Measurements from ENCODE around the gene ZFR2.
"Not testable (repeated sequence)": the region's sequence is repeated elsewhere in the genome, so short reads cannot be mapped to it uniquely, and the experiment has no call there.

Gene ZFR2

DNA sequence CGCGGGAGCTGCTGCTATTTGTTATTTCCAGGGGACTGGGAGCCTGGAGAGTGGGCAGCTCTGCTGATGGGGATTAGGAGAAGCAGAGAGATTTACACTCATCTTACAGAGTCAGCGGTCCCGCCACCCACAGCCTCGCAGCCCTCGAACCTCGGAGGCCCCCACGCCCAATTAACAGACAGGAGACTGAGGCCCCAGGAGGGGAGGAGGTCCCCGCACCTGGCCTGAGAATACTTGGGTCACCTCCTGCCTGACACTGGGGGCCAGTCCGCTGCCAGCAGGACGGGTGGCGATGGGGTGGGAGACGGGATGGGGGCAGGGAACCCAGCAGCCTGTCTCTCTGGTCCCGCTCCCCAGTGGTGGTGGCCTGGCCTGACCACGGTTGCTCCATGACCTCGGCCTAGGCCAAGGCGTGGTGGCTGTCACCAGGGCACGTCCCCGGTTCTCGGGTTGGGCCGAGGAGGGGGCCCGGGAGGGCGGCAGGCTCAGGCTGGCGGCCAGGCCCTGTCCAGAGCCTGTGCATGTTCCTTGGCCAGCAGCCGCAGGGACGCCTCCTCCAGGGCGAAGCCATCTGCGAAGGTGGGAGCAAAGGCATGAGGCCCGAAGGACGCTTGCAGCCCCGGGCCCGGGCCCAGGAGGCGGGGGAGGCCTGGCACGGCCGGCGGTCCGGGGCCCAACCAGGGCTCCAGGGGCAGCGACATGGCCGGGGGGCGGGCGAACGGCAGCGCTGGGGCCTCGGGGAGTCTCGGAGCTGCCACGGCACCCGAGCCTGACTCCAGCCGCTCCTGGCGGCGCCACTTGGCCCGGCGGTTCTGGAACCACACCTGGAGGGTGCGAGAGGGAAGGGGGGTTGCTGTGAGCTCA lies 98.5 kb downstream of the ZFR2 start:
- no peak for DNase-seq

DNA sequence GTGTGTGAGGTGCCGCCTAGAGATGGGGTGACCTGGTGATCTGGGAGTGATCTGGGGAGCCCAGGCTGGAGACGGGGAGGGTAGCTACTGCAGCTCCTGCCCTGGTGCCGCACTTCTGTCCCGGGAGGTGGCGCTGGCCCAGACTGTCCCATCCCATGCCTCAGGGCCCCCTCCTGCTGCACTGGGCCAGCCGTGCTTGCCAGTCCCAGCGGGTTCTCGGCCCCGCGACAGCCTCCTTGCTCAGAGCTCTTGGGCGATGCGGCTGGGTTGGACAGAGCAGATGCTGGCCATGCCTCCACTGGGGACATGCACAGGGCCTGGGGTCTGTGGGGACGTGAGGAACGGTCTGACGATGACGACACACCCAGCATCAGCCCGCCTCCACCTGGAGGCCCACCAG lies 99.3 kb downstream of the ZFR2 start:
- no peak for DNase-seq

DNA sequence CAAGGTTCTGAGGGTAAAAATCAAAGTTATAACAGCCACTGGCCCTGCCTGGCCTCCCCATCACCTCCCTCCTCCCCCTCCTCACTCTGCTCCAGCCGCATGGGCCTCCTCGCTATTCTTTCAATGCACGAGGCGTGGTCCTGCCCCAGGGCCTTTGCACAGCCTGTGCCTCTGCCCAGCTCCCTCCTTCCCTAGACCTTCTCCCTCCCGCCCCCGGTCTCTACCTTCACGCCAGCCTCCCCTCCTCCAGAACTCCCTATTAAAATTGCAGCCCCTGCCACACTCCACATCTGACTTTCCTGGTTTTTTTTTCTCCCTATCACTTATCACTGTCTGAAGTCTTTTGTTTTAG lies 100.1 kb downstream of the ZFR2 start:
- DNase-seq = no peak

DNA sequence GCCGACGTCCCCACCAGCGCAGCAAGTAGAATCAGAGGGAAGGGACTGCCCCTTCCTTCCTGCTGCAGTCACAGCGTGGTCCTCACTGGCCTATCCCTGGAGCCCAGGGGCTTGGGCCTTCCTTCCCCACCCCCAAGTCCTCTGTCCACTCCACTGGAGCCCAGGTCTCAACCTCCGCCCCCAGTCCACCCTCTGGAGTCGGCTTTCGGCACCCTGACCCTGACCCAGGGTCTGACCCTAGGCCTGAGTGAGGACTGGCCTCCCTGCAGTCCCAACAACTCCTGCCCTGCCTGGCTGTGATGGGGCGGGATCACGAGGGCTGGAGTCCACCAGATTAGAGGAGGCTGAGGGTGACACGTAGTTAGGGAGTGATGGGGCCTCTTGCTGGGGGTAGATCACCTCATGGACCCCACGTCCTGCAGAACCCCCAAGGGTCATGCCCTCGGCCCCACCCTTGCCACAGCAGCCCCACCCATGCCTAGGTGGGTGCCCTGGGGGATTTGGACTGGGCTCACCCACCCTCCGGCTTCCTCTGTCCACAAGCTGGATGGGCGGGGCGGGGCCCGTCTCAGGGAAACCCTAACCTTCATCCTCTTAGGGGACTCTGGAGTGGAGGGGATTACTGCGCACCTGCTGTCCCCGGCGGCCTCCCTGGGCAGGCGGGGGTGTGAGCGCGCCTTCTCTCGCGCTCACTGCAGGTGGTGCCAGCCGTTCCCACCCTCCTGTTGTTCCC lies 100.7 kb downstream of the ZFR2 start:
- no peak for DNase-seq

DNA sequence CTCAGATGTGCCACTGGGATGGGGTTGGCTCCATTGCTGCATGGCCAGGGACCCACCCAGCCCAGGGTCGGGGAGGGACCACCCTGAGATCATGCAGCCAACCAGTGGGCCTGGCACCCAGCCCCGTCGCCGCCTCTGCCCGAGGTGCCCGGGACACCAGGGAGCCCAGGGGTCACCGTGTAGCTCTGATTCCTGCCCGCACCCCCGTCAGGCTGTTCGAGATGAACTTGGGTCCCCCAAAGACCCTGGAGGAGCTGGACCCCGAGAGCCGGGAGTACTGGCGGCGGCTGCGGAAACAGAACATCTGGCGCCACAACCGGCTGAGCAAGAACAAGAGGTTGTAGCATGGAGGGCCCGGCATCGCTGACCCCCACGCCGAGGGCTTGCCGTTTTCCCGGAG lies 101.8 kb downstream of the ZFR2 start:
- DNase-seq = no peak

DNA sequence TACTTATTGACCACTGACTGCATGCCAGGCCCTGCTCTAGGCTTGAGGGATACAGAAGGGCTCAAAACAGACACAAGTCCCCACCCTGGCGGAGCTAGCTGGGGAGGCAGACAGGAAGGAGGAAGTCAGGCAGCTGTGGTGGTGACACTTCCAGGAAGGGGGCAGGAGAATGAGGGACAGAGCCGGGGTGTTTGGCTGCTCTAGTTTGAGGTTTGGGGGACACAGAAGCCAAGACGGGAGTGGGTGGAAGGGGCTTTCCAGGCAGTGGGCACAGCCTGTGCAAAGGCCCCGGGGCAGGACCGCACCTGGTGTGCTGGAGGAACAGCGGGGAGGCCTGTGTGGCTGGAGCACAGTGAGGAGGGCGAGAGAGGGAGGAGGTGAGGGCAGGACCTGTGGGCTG lies 102.3 kb downstream of the ZFR2 start:
- DNase-seq = peak; percentile 24 to 32

DNA sequence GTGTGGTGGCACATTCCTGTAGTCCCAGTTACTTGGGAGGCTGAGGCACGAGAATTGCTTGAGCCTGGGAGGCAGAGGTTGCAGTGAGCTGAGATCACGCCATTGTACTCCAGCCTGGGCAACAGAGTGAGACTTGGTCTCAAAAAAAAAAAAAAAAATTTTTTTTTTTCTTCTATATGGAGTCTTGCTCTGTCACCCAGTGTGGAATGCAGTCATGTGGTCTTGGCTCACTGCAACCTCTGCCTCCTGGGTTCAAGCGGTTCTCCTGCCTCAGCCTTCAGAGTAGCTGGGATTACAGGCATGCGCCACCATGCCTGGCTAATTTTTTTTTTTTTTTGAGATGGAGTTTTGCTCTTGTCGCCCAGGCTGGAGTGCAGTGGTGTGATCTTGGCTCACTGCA lies 103.1 kb downstream of the ZFR2 start:
- DNase-seq = not testable (repeated sequence)

DNA sequence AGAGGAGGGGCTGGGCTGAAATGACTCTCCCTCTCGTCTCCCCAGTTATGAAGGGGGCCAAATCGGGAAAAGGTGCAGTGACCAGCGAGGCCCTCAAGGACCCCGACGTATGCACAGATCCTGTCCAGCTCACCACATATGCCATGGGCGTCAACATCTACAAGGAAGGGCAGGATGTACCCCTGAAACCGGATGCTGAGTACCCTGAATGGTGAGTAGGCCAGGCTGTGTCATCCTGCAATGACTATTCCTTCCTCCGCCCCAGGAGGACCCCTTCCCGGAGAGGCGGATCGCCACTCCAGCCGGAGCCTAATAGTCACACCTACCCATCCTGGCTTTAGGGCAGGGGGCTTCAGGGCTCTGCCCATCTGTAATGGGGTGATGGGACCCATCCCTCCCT lies 103.7 kb downstream of the ZFR2 start:
- DNase-seq = no peak

DNA sequence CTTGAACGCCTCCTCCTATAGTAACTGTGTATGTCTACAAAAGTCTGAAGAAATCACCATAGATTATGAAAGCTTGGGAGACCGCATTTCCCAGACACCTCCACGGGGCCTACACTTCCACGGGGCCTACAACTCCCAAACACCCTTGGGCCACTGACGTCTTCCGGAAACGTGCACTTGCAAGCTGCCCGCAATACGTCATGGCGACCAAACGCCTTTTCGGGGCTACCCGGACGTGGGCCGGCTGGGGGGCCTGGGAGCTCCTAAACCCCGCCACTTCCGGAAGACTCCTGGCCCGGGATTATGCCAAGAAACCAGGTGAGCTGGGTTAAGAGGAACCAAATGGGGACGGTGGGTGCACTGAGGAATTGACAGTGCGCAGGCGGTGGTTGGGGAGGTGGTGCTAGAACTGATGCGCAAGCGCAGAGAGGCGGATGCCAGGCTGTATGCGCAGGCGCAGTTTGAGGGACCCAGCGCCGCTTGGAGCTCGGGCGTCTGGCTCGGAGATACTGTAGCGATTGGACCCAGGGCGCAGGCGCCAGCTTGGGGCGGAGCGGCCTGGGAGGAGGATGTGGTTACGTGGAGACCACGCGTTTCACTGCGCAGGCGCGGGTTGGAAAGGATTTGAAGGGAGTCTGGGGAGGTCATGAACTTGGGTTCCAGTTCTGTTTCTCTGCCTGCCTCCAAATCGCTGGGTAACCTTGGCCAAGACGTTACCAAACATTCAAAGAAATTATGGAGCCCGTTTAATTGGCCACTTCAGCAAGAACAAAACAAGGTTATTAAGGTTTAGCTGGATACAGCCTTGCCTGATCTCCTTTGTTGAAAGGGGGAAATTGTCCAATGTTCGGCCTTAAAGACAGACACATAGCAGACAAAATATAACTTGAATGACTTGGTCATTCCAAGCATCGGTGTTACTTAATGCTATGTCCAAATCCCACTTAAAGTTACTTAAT lies 106.1 kb downstream of the ZFR2 start, which contains the start of gene MRPL54:
Gene MRPL54, plus strand, starts transcription at position 182 of the 959 bp plus-strand sequence. Its CDS starts 19 bp downstream, at position 201.
- DNase-seq = peak; percentile 100

DNA sequence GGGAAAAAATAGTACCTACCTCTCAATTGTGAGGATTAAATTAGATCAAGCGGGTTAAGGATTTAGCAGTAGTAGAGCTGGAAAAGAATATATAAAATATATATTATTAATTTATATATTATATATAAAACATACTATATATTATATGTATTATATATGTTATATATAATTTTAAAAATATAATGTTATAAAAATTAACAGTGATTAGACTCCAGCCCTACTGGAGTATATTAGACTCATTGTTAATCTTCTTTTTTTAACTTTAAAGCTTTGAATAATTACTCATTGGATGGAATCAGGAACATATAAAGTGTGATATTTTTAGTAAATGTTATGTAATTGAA lies 106.7 kb downstream of the ZFR2 start:
- no peak for DNase-seq

DNA sequence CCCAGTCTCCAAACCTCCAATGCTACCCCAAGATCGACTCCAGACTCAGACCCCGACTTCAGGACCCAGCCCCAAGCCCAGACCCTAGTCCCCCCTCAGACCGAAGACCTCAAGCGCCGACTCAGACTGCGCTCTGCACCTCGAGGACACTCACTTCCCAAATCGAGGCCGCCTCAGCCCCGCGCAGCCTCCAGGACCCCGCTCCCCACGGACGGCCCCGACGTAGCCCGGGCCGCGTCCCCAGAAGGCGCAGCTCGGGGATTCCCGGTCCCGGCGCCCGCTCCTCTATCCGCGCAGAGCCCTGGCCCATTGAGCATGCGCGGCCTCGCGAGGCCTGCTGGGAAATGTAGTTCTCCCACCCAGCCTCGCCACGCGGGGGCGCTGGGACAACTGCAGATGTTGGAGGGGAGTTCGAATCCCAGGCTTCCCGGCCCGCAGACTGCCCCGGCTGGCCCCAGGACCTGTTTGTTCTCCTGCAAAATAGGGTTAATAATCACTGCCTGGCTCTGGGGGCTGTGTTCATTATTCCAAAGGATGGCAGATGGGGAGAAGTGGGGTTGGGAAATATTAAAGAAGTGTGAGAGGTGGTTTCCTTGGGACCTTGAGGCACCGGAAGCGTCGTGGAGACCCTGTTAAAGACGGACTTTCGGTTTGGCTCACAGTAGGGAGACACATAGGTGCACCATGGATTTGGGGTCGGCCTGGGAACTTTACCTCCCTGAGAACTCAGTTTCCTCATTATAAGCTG lies 107.3 kb downstream of the ZFR2 start, which contains the start of gene APBA3:
Gene APBA3, minus strand, starts transcription at position 311 of the 748 bp plus-strand sequence. CDS start 1,428 bp downstream, outside the sequence.
- DNase-seq = peak; percentile 94 to 97

DNA sequence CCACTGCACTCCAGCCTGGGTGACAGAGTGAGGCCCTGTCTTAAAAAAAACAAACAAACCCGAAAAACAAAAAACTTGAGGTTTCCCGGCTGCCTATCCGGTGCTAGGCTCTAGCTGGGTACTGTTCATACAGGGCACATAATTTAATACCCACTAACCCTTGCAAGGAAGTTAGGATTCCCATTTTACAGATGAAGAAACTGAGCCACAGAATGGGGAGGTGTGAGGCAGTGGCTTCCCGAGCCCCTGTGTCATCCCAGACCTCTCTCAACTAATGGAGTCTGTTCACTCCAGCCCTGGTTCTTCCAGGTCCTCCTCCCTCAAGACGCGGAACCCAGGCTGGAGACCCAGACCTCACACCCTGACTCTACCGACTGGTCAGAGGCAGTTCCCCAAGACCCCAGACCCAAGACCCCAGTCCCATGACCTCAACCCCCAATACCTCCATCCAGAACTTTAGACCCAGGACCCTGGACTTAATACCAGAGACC lies 107.9 kb downstream of the ZFR2 start:
- peak in 1 of 2 donors; percentile 56 for DNase-seq

DNA sequence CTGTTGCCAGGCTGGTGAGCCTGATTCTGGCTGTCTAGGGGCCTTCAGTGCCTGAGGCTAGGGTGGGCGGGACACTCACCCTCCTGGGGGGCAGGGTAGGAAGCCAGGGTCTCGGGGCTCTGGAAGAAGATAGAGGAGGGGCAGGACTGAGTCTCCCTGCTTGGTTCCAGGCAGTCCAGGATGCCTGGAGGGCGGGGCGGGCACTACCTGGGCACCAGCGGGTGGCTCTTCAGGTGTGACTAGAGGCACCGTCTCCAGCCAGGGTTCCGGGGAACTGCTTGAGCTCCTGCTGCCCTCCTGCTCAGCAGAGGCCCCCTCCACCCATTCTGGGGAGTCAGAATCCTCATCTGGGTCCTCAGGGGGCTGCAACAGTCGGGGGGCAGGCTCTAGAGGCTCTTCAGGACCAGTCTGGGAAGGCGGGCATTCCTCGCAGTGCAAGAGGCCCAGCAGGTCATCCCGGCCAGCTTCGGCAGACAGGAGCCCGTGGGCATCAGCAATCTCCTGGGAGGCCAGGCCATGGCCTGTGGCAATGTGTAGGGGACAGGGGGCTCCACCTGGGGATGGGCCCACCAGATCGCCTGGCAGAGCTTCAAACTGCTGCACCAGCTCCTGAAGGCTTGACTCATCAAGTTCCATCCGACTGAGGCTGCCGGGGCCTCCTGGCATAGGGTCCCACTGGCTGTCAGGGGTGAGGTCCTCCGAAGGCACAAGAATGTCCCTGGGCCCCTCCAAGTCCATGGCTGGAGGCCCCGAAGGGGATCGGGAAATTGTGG lies 109.2 kb downstream of the ZFR2 start:
- DNase-seq = no peak

DNA sequence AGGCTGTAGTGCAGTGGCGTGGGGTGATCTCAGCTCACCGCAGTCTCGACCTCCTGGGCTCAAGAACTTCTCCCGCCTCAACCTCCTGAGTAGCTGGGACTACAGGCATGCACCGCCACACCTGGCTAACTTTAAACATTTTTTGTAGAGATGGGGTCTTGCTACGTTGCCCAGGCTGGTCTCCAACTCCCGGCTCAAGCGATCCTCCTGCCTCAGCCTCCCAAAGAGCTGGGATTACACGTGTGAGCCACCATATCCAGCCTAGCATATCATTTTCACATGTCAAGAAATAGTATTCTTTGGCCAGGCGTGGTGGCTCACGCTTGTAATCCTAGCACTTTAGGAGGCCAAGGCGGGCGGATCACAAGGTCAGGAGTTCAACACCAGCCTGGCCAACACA lies 110.5 kb downstream of the ZFR2 start:
- not testable (repeated sequence) for DNase-seq

DNA sequence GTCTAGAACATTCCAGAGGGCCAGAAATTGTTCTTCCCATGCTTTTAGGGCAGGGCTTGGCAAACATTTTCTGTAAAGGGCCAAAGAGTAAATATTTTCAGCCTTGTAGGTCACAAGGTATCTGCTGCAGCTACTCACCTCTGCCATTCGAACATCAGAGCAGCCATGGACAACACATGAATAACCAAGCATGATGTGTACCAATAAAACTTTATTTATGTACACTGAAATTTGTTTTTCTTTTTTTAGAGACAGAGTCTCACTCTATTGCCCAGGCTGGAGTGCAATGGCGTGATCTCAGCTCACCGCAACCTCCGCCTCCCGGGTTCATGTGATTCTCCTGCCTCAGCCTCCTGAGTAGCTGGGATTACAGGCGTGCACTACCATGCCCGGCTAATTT lies 111.1 kb downstream of the ZFR2 start:
- DNase-seq = not testable (repeated sequence)
